Omental fat pad (tissue), 4 donors: Measurements from ENCODE around the gene CACNA2D3. TPM values are rescaled to one million over a fixed set of nuclear protein-coding genes. Genes with fewer than 3 reads are reported as not detected.

Experiments used
- ATAC-seq: fragments of 150-250 bp; one replicate; pipeline ENCODE4 v1.9.1; 2016; ENCODE audit warnings: mild to moderate bottlenecking, moderate library complexity; ENCODE audit not compliant: low FRiP score
- DNase-seq: peaks from one replicate; pipeline ENCODE4 v3.0.0-alpha.2; 2019; ENCODE audit warnings: low spot score
- CTCF ChIP-seq, 3 donors: fragments of 450-650 bp; IDR thresholded peaks; one replicate each; pipeline ENCODE4 v1.5.1; 2016 to 2017; ENCODE audit warnings: antibody characterized with exemption in 3 of 3, mild to moderate bottlenecking in 3 of 3, moderate library complexity in 2 of 3
- total RNA-seq, 4 donors: library from RNA; depleted of rRNA; stranded (reverse); fragments of >200 nt; gene quantifications; one replicate each; pipeline ENCODE4 v1.1.0, GENCODE V29; 2016

Gene CACNA2D3
- total RNA-seq, 4 donors from 2014 or later = 2.6 to 6.1 (median 4.5) TPM

- TF ChIP-seq CTCF (IDR thresholded peaks at IDR 0.05) = no peak
- no peak for ATAC-seq
- DNase-seq = no peak
These were observed 182.5 kb downstream of the CACNA2D3 start for GRCh38 chr3:54304877-54305276.

GRCh38 chr3:54305409-54306099, 183.2 kb downstream of the CACNA2D3 start:
- ATAC-seq = no peak
- no peak for DNase-seq
- TF ChIP-seq CTCF (IDR thresholded peaks at IDR 0.05) = no peak

- no peak for ATAC-seq
- DNase-seq = no peak
- TF ChIP-seq CTCF (IDR thresholded peaks at IDR 0.05) = no peak
These were observed 185.3 kb downstream of the CACNA2D3 start for GRCh38 chr3:54307566-54308180.

GRCh38 chr3:54309601-54310000, 187.2 kb downstream of the CACNA2D3 start:
- DNase-seq (no peak), ATAC-seq (no peak)

GRCh38 chr3:54311211-54311747, 188.9 kb downstream of the CACNA2D3 start:
- TF ChIP-seq CTCF (IDR thresholded peaks at IDR 0.05) = no peak
- no peak for DNase-seq
- ATAC-seq = no peak

More at GRCh38 chr3:54309601-54310000, 187.2 kb downstream of the CACNA2D3 start:
- no peak for TF ChIP-seq CTCF (IDR thresholded peaks at IDR 0.05)

GRCh38 chr3:54312156-54312899, 190.0 kb downstream of the CACNA2D3 start:
- ATAC-seq (no peak), DNase-seq (no peak)
- no peak for TF ChIP-seq CTCF (IDR thresholded peaks at IDR 0.05)
